ENCODE measurements around the gene ZNF561. TPM values are rescaled to one million over a fixed set of nuclear protein-coding genes. Genes with fewer than 3 reads are reported as not detected.

ZNF561 gene
- total and polyA plus RNA-seq, 9 of the 15 experiments (the other 6 are each of a cell fraction or from before 2014, with no cell fraction given), result 13.9 to 34.9 (median 23.6) TPM

GRCh38 chr19:9620842-9621155 lies 233 bp downstream of the ZNF561 start:
- no TSS peak for BruUV-seq (replicated peaks)
- in situ Hi-C loops (cut with MboI), result loop anchor here (10.0 kb wide), 1 partner anchor 486 kb away; no protein-coding TSS in a partner anchor
- TF ChIP-seq ZNF551 (CRISPR knock-in tag; IDR thresholded peaks at IDR 0.05) (no peak), ZBTB5 (IDR thresholded peaks at IDR 0.05) (no peak), GABPB2 (CRISPR knock-in tag; conservative IDR thresholded peaks at IDR 0.05) (no peak), PHF8 (IDR thresholded peaks at IDR 0.05; ENCODE audit: borderline replicate concordance, low read length) (peak; percentile 89; the same call in 1 of the 2 replicates), NFATC3 (IDR thresholded peaks at IDR 0.05) (no peak), HNRNPUL1 (IDR thresholded peaks at IDR 0.05; ENCODE audit: low read length) (no peak), NRF1 (conservative IDR thresholded peaks at IDR 0.05 in 1 of 2, IDR thresholded peaks at IDR 0.05 in 1 of 2) (peak in 1 of 2 experiments; percentile 49; a peak in 1 of 4 replicates), ZNF197 (CRISPR knock-in tag; IDR thresholded peaks at IDR 0.05; ENCODE audit: low read depth) (0 out of 2 replicates have a peak, but pooled peaks have one; percentile 25), SIN3A (IDR thresholded peaks at IDR 0.05; ENCODE audit: borderline replicate concordance in 2 of 2, control insufficient read depth in 1 of 2, low read depth in 2 of 2, low read length in 2 of 2) (peak in 1 of 2 experiments; percentile 67; a peak in 1 of 4 replicates), TAF7 (tag; IDR thresholded peaks at IDR 0.05) (peak; percentile 75; the same call in 1 of the 2 replicates), EP400 (IDR thresholded peaks at IDR 0.05) (no peak), PATZ1 (CRISPR knock-in tag; IDR thresholded peaks at IDR 0.05; ENCODE audit: borderline replicate concordance) (0 out of 2 replicates have a peak, but pooled peaks have one; percentile 2), KAT7 (CRISPR knock-in tag; IDR thresholded peaks at IDR 0.05; ENCODE audit: borderline replicate concordance) (0 out of 2 replicates have a peak, but pooled peaks have one; percentile 24), MTA3 (IDR thresholded peaks at IDR 0.05; ENCODE audit: borderline replicate concordance) (0 out of 2 replicates have a peak, but pooled peaks have one; percentile 6), ZNF134 (CRISPR knock-in tag; conservative IDR thresholded peaks at IDR 0.05) (peak; percentile 63; the same call in 1 of the 2 replicates), HES1 (IDR thresholded peaks at IDR 0.05; ENCODE audit: low read depth) (no peak), POLR3G (IDR thresholded peaks at IDR 0.05; ENCODE audit: extremely low read depth, insufficient read length, insufficient replicate concordance) (no peak), SMARCA4 (IDR thresholded peaks at IDR 0.05) (0 out of 2 replicates have a peak, but pooled peaks have one; percentile 10), MIER1 (IDR thresholded peaks at IDR 0.05; ENCODE audit: low read depth) (no peak)

More at GRCh38 chr19:9620842-9621155, 233 bp downstream of the ZNF561 start:
- Histone ChIP-seq H3K79me2 (ENCODE audit: control insufficient read depth, insufficient read depth, low read length) (peaks cover 21% of the 10 kb centered on the region), H3K27ac (ENCODE audit: extremely low read depth, low read depth, low read length) (peak overlapping the region; percentile 98), H4K20me1 (replicated peaks; ENCODE audit: control insufficient read depth, insufficient read depth, low read length) (no peaks in the 10 kb centered on the region), H3K36me3 (ENCODE audit: control insufficient read depth, insufficient read depth, low read length) (peaks cover 34% of the 10 kb centered on the region), H3K4me2 (ENCODE audit: insufficient read depth, low read length) (peak overlapping the region; percentile 96), H2AFZ (ENCODE audit: low read depth, low read length) (peak overlapping the region; percentile 100), H3K4me3 (peak overlapping the region; percentile 86), H3K9ac (ENCODE audit: insufficient read depth in 1 of 2, low read depth in 2 of 2, low read length in 2 of 2) (peak overlapping the region; percentile 92 to 95), H3K9me1 (ENCODE audit: control insufficient read depth, insufficient read depth, low read length) (no peaks in the 10 kb centered on the region), H3K27me3 (ENCODE audit: control insufficient read depth in 2 of 2, insufficient read depth in 2 of 2, low read length in 2 of 2) (no peaks in the 10 kb centered on the region), H3K9me3 (replicated peaks; ENCODE audit: control insufficient read depth, insufficient read depth, low read depth, low read length) (no peaks in the 10 kb centered on the region), H3K4me1 (replicated peaks in 1 of 2; ENCODE audit: control insufficient read depth in 2 of 2, insufficient read depth in 2 of 2, low read length in 2 of 2) (peaks cover 0 to 3% of the 10 kb centered on the region in 2 experiments; a peak in 2 of 5 replicates)
- peak; percentile 51 for FAIRE-seq
- CTCF ChIA-PET (ENCODE audit: low intra/inter-chr PET ratio), result no interaction called here
- POLR2A ChIA-PET, result interaction anchor here (0.5 to 0.9 kb wide), 2 partner anchors 19 to 208 kb away, joined by 3 read pairs; no protein-coding TSS in a partner anchor
- WGBS (ENCODE audit: insufficient coverage, low coverage, missing lambda C conversion rate), result 0% methylated on average over 16 of the region's 16 CpGs
- DNase-seq (ENCODE audit: extremely low read depth in 1 of 4, low spot score in 3 of 4), result no peak
- intact Hi-C loops (cut with micrococcal nuclease), result loop anchor here (5.0 to 10.0 kb wide), 2 partner anchors 33 to 294 kb away; no protein-coding TSS in a partner anchor
- peak; percentile 85 for ATAC-seq

Measured in K562 (cell line).